T47D (cell line): Measurements from ENCODE around the gene MRPL22.

Source experiments
- DNase-seq, 2 experiments: peaks; one replicate each; pipeline versions ENCODE4 v3.0.0 to v3.0.0-alpha.2; 2011 to 2012; ENCODE audit warnings: low read depth in 1 of 2, low spot score in 1 of 2
- JUND ChIP-seq: IDR thresholded peaks from 2 replicates; pipeline ENCODE4 v1.6.1; 2012; ENCODE audit warnings: low read depth
- in situ Hi-C: cut with HindIII; loops from 2 replicates; pipeline ENCODE4 v1.10.0; 2016; ENCODE audit warnings: low sequenced_read_pairs, low pct_unique_long_range_greater_than_20kb

MRPL22 gene

GRCh38 chr5:155015239-155015638 lies 74.4 kb downstream of the MRPL22 start:
- no peak for DNase-seq
- TF ChIP-seq JUND, result no peak
- in situ Hi-C loops, result no loop called here

- in situ Hi-C loops, result no loop called here
- no peak for DNase-seq
- TF ChIP-seq JUND, result no peak
These were observed 76.7 kb downstream of the MRPL22 start for GRCh38 chr5:155017610-155018009.
